Stimulated activated CD4-positive, alpha-beta T cell treated with anti-CD3 and anti-CD28 coated beads, Interleukin-12 subunit alpha, Interleukin-12 subunit beta, amount 100 ng/mL, for 4 hours (primary cell): ENCODE results near the gene RFLNA.
"Not testable (repeated sequence)": the region's sequence is repeated elsewhere in the genome, so short reads cannot be mapped to it uniquely, and the experiment has no call there.

Experiments
- DNase-seq: peaks from one replicate; pipeline ENCODE4 v3.0.0-alpha.2; 2020

RFLNA gene

DNA sequence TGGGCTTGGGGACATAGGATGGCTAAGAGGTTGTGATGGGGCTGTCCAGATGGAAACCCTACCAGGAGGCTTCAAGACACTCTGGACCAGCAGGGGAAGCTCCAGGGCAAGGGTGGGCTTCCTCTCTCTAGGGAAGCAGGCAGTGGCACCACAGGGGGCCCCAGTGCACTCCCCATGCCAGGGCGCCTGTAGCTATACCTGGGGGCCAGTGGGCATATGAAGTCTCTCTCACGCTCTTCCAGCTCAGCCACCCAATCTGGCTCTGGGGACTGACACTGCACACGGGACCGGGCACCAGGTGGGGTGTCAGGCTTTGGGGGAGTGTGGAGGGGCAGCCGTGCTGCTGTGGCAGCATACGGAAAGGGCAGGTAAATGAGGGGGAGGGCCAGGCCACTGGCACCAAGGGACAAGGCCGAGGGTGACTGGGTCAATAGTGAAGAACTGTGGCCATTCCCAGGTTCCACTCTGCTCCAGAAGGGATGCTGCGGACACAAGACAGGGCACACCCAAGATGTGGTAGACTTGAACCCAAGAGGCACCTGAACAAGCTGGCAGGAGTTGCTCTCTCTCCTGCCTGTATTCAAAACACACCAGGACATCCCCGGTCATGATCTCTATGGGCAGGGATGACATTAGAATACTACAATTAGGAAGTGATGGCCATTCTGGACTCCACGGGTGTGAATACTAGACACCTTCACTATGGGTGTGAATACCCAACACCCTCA is 27.5 kb downstream of the RFLNA start:
- no peak for DNase-seq

DNA sequence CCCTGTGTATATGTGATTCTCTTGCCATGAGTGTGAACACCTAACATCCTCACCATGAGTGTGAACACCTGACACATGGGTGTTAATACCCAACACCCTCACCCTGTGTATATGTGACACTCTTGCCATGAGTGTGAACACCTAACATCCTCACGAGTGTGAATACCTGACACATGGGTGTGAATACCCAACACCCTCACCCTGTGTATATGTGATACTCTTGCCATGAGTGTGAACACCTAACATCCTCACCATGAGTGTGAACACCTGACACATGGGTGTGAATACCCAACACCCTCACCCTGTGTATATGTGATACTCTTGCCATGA is 28.1 kb downstream of the RFLNA start:
- not testable (repeated sequence) for DNase-seq

GRCh38 chr12:124323771-124324530 is 29.1 kb downstream of the RFLNA start:
- no peak for DNase-seq

DNA sequence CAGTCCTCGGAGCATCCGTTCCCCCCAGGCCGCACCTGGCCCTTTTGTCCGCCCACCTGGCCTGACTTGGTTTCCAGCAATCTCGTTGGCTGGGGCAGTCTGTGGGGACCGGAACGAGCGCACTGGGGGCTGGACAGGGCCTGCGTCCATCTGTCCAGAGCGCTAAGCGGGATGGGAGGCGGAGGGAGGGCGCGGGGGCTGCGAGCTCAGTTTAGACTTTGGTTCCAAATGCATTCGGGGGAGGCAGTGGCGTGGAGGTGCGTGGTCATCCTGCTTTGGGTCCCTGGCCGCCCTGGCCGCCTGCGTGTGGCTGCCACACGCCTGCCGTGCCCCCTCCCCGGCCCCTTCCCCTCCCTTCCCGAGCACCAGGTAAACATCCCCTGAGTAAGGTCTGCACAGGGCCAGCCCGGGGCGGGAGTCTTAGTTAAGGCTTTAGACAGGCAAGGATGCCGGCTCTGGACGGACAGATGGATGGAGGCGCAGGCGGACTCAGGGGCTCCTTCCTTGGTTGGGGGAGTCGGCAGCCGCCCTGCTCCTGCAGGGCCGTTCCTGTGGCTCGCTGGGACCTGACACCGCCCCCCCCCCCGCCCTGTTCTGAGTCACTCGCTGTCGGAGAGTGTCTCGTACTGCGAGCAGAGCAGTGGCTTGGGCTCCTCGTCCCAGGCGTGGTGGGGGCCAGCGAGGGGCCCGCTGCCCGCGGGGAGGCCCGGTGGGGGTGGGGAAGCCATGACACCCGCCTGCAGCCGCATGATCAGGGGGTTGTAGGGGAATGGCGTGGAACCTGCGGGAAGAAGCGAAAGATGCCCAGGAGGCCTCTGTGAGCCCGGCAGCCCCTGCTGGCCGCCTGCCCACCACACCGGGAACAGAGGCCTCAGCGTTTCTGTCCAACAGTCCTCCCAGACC is 30.2 kb downstream of the RFLNA start:
- no peak for DNase-seq

- no peak for DNase-seq
These were observed 31.2 kb downstream of the RFLNA start for GRCh38 chr12:124326104-124326503.

- DNase-seq: no peak
These were observed 32.0 kb downstream of the RFLNA start for GRCh38 chr12:124326871-124327270.

DNA sequence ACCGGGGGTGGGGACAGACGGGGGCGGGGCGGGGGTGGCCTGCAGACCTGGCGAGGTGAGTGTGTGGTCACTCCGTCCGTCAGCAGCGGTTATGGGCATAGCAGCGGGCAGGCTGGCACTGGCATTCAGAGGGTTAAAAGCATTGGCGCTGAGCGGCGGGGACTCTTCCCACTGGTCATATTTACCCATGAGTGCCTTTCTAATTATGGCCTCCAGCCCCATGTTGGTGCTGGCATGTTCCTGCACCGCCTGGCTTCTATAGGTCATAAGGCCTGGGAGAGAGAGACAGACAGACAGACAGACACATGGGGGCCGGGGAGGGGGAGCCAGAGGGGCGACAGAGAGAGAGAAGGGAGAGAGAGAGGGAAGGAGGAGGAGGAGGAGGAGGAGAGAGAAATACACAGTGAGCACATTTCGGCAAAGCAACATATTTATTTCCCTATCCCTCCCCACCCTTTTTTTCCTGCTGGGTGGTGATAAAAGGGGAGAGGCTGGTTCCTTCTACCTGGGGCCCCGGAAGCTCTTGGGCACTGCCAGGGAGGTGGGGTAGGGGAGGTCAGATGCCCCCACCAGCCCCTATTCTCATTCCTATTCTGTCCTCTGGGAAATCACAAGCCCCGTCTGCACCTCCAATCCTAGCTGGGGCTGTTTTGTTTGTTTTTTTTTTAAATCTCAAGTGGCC is 32.6 kb downstream of the RFLNA start:
- no peak for DNase-seq

DNA sequence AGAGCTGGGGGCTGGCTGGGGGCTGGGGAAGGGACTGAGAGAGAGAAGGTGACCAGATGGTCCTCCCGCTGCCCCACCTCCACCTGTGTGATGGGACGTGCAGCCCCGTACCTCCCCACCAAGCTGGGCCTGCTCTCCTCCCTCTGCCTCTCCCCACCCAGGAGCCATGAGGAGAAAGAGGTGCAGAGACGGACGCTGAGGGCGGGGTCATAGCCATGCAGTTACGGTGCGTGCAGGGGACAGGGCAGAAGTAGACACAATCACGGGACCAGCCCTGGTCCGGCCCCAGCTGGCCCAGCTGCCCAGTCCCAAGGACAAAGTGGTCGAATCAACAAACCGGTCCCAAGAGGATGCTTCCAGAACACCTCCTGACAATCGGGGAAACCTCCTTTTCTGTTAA is 33.2 kb downstream of the RFLNA start:
- no peak for DNase-seq

DNA sequence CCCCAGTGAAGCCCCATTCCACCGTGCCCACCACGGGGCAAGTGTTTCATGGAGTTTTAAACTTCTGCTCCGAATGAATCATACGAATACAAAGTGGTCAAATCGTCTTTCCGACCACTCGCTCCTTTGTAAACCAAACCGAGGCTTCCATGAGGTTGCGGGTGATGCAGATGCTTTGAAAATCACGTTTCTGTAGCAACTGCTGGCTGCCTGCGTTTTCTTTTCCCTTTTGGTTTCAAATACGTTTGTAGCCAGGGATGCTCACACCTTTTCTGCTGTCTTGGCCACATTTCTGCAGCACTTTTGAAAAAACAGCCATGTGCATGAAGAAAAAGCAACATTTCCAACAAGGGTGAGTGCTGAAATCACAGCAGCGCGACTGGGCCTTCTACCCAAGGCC is 33.7 kb downstream of the RFLNA start:
- DNase-seq: no peak

DNA sequence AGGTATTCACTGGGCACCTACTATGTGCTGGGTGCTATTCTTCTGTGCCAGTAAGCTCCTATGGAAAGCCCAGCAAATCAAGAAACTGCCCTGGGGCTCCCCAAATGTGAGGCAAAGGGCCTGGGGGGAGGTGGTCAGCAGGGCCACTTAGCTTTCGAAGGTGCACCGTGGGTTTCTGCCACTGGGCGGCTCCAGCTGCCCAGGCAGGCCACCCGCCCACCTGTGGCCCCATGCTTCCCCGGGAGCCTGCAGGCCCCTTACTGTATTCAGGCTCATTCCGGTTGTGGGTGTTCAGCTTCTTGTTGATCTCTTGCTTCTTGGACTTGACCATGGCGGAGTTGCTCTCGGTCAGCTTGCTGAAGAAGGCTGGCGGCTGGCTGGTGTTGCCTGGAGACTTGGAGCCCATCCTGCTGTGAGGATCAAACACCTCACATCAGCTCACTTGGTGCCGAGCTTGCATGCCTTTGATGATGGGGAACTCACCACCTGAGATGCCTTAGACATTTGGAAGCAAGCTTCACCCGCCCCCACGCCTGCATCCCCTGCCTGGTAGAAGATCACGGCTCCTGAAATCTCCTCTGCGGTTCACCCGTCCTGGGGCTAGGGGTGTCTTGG is 37.3 kb downstream of the RFLNA start:
- no peak for DNase-seq

DNA sequence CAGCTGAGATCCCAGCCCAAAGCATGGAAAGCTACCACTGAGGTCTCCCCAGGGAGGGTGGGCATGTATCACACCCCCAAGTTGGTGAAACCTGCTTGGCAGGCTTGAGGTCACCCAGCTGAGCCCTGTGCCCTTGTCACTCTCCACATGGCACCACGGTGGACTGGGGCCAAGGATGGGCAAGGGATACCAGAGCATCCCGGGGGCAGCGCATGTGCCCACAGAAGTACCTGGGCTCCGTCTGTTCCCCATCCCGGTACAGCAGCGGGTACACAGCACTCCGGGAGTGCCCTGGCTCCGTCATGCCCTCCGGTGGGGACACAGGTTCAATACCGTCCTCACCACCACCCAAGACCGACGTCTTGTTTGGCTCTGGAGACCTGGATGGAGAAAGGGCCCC is 38.0 kb downstream of the RFLNA start:
- no peak for DNase-seq

DNA sequence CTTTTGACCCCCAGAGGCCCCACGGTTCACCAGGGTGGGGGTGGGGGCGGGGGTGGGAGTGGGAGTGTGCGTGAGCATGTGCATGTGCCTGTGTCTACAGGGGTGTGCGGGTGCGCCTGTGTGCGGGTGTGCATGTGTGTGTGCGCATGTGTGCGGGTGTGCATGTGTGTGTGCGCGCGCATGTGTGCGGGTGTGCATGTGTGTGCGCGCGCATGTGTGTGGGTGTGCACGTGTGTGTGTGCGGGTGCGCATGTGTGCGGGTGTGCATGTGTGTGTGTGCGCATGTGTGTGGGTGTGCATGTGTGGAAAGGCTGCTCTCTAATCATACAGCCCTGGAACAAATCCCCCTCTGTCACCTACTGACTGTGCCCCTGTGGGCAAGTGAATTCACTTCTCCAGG is 38.8 kb downstream of the RFLNA start:
- no peak for DNase-seq

- no peak for DNase-seq
These were observed 39.4 kb downstream of the RFLNA start for GRCh38 chr12:124334266-124334665.

GRCh38 chr12:124334976-124335375 is 40.1 kb downstream of the RFLNA start:
- no peak for DNase-seq

DNA sequence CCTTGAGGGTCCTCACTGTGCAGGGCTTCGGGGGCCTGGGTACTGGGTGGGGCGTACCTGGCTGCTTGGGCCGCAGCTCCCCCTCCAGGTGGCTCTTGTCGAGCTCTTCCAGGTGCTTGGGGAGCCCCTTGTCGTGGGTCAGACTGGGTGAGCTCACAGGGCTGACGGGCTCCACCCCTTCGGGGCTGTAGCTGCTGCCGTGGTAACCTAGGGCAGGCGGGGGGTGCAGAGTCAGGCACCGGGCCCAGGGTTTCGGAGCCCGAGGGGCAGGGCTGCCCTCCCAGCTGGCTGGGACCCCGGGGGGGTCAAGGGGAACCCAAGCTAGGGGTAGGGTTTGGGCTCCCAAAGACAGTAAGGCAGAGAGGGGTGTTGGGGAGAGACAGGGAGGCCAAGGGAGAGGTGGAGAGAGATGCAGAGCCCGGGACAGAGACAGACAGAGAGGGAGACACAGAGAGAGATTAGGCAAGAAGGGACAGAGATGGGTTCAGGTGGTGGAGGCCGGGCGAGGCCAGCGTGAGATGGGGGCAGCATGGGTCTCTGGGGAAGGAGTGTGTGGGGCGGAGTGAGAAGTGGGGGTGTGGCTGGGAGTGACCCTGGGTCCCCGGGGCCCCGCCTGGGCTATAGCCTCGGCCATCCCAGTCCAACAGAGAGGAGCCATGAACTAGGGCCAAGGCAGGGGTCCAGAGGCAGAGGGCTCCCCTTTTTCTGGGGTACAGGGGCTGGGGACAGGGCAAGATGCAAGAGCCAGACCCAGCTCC is 40.7 kb downstream of the RFLNA start:
- no peak for DNase-seq

DNA sequence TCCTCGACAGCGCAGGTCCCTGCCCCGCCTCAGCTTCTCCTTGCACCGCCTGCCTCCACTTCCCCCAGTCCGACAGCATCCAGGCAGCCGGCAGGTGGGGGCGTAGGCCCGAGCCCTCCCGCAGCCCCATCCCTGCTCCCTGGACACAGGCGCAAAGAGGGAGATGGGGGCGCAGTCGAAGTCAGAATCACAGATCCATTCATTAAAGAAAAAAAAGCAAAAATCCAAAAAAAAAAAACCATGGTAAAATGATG is 41.2 kb downstream of the RFLNA start:
- no peak for DNase-seq

DNA sequence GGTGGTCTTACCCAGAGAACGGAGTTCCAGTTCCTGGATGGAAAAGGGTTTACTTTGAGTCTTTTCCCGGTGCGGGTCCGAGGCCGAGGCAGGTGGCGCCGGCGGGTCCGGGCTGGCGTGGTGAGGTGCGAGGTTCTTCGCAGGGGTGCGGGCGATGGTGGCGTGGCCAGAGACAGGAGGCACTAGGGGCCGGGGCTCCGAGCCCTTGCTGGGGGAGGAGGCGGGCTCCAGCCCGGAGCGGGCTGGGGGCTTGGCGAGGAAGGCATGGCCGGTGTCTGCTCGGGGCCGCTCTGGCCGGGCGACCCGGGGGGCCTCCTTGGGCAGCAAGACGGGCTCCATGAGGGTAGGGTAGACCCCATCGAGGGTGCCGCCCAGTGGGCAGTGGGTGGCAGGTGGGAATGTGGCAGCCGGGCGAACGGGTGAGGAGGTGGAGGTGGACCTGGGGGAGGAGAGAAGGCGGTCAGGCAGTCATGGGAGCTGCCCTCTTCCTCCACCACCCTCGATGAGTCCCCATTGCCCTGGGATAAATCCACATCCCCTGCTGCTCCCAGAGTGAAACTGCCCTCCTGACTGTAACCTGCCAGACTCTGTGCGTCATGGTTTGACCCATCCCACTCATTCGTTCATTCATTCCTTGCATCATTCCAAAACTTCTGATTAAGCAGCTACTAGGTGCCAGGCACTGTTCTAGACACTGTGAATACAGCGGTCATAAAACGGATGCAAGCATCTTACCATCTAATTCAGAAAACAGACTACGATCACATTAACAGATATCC is 42.0 kb downstream of the RFLNA start:
- DNase-seq: no peak

DNA sequence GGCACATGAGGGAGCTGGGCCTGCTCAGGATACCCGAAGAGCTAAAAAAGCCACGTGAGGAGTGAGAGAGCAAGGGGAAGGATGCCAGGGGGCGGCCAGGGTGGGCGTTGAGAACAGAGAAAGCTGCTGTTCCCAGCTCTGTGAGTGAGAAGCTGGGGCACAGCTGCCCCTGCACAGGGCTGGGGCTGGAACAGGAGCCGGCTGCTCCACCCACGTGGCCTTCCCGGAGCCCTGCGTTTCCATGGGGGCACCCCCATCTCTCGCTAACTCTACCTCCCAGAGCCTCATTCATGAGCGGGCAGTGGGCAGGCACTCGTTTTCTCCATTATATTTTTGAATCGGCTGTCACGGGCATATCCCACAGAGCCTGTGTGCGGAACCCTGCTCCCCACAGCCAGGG is 42.7 kb downstream of the RFLNA start:
- no peak for DNase-seq

DNA sequence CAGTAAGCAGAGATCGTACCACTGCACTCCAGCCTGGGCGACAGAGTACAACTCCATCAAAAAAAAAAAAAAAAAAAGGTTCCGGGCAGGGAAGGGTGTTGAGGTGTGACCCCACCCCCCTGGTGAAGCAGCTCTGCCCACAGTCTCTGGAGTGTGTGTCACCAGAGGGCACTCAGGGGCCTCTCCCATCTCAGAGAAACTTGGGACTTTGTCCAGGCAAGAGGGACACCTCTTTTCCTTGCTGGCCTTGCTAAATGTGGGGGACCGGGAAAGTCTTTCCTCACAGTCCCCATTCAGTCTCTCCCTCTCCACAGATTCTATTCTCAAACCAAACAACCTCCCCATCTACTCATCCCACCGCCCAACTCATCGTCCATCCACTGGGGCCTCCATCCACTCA is 43.6 kb downstream of the RFLNA start:
- DNase-seq: no peak

GRCh38 chr12:124338876-124339603 is 44.1 kb downstream of the RFLNA start:
- no peak for DNase-seq
